K562 (cell line): ENCODE data around the gene SMIM10L2A. TPM values are rescaled to one million over a fixed set of nuclear protein-coding genes. Genes with fewer than 3 reads are reported as not detected.

Experiments
- ATAC-seq: fragments of 200-7000 bp; cut with Tn5 transposase; 3 replicates; pipeline ENCODE4 v1.9.1; 2020; ENCODE audit warnings: moderate library complexity
- BruUV-seq: library from RNA; stranded (reverse); fragments of 400-500 nt; replicated peaks from 2 replicates; lab custom pipeline; 2021; lab: Mats Ljungman, UMichigan
- CTCF ChIA-PET: fragments of 300-600 bp; formaldehyde crosslinking; extraction: SDS; loops from one replicate; lab custom pipeline; 2021; ENCODE audit warnings: low intra/inter-chr PET ratio; lab: Yijun Ruan, JAX
- POLR2A ChIA-PET: fragments of 300-600, 350-650 bp; sonication (Branson Sonifier 250); formaldehyde crosslinking; extraction: SDS; loops from one replicate; lab custom pipeline; 2021; ENCODE audit warnings: antibody characterized with exemption, inconsistent platforms; lab: Yijun Ruan, JAX
- DNase-seq, 4 experiments: peaks; one replicate each; pipeline versions ENCODE4 v3.0.0 to v3.0.0-alpha.2; 2011 to 2018; ENCODE audit warnings: low spot score in 3 of 4, mixed read lengths in 3 of 4; ENCODE audit errors: extremely low read depth in 1 of 4
- FAIRE-seq: peaks from 2 replicates; lab custom pipeline; 2011; peaks lifted over from hg19 to GRCh38; lab: Jason Lieb, UNC
- H2AFZ ChIP-seq: 2 replicates; pipeline ENCODE4 v1.6.0; 2011; ENCODE audit warnings: low read depth, low read length, control low read depth, inconsistent platforms
- H3K27ac ChIP-seq: fragments of 200-600 bp; 3 replicates; pipeline ENCODE4 v1.8.0; 2011; ENCODE audit warnings: low read depth, mild to moderate bottlenecking, control low read depth, inconsistent platforms, low read length, moderate library complexity, mixed read lengths; ENCODE audit errors: extremely low read depth
- H3K27me3 ChIP-seq, 2 experiments: fragments of 300-600 bp in 1 of 2; 2 replicates in 1 of 2; 3 replicates in 1 of 2; pipeline versions ENCODE4 v1.6.0 to v1.8.0; 2011; ENCODE audit warnings: inconsistent platforms in 2 of 2, low read length in 2 of 2, mild to moderate bottlenecking in 1 of 2, mixed read lengths in 1 of 2, moderate library complexity in 1 of 2; ENCODE audit not compliant: control insufficient read depth in 2 of 2, insufficient read depth in 2 of 2
- H3K36me3 ChIP-seq: fragments of 300-600 bp; 3 replicates; pipeline ENCODE4 v1.8.0; 2011; ENCODE audit warnings: mild to moderate bottlenecking, low read length, inconsistent platforms; ENCODE audit not compliant: control insufficient read depth, insufficient read depth
- H3K4me1 ChIP-seq, 2 experiments: fragments of 200-600 bp in 1 of 2; replicated peaks in 1 of 2; 2 replicates in 1 of 2; 3 replicates in 1 of 2; pipeline versions ENCODE4 v1.5.1 to v1.8.0; 2011; ENCODE audit warnings: inconsistent platforms in 2 of 2, low read length in 2 of 2, mild to moderate bottlenecking in 1 of 2, mixed read lengths in 1 of 2, moderate library complexity in 1 of 2; ENCODE audit not compliant: control insufficient read depth in 2 of 2, insufficient read depth in 2 of 2
- H3K4me2 ChIP-seq: 2 replicates; pipeline ENCODE4 v1.6.1; 2011; ENCODE audit warnings: low read length, control low read depth, inconsistent platforms, mixed read lengths; ENCODE audit not compliant: insufficient read depth
- H3K4me3 ChIP-seq: fragments of 200-600 bp; sonication (generic), shearing (Covaris generic); 2 replicates; pipeline ENCODE4 v1.5.1; 2016; ENCODE audit warnings: control low read depth, inconsistent platforms
- H3K79me2 ChIP-seq: fragments of 200-600 bp; 3 replicates; pipeline ENCODE4 v1.8.0; 2011; ENCODE audit warnings: low read length, inconsistent platforms; ENCODE audit not compliant: control insufficient read depth, insufficient read depth
- H3K9ac ChIP-seq, 2 experiments: 2 replicates each; pipeline versions ENCODE4 v1.6.0 to v1.6.1; 2011; ENCODE audit warnings: low read depth in 2 of 2, low read length in 2 of 2, control low read depth in 1 of 2, inconsistent platforms in 1 of 2, mild to moderate bottlenecking in 1 of 2, mixed read lengths in 1 of 2; ENCODE audit not compliant: insufficient read depth in 1 of 2
- H3K9me1 ChIP-seq: one replicate; pipeline ENCODE4 v1.6.0; 2011; ENCODE audit warnings: inconsistent platforms, mild to moderate bottlenecking, low read length, moderate library complexity; ENCODE audit not compliant: control insufficient read depth, insufficient read depth
- H3K9me3 ChIP-seq: replicated peaks from 2 replicates; pipeline ENCODE4 v1.5.1; 2011; ENCODE audit warnings: low read depth, low read length, inconsistent platforms; ENCODE audit not compliant: control insufficient read depth, insufficient read depth
- H4K20me1 ChIP-seq: replicated peaks from 2 replicates; pipeline ENCODE4 v1.6.1; 2011; ENCODE audit warnings: low read length, inconsistent platforms, mixed read lengths; ENCODE audit not compliant: control insufficient read depth, insufficient read depth
- ADNP ChIP-seq: fragments of 200-800 bp; sonication (Bioruptor generic); IDR thresholded peaks from 2 replicates; pipeline ENCODE4 v1.6.1; 2016; ENCODE audit warnings: missing genetic modification characterization, missing compliant biosample characterization
- BHLHE40 ChIP-seq: IDR thresholded peaks from 2 replicates; pipeline ENCODE4 v1.6.1; 2011; ENCODE audit warnings: low read length, improper control_type of control experiment
- CEBPB ChIP-seq: fragments of 450-650 bp; IDR thresholded peaks from 2 replicates; pipeline ENCODE4 v1.6.1; 2016; ENCODE audit warnings: missing genetic modification characterization, missing compliant biosample characterization
- DIDO1 ChIP-seq: fragments of 450-650 bp; IDR thresholded peaks from 2 replicates; pipeline ENCODE4 v1.6.1; 2016; ENCODE audit warnings: low read depth, missing biosample characterization, missing genetic modification characterization
- FOXJ2 ChIP-seq: fragments of 200-800 bp; sonication (Bioruptor generic); IDR thresholded peaks from 2 replicates; pipeline ENCODE4 v1.6.1; 2016; ENCODE audit warnings: missing genetic modification characterization, missing compliant biosample characterization
- HDAC6 ChIP-seq: IDR thresholded peaks from 2 replicates; pipeline ENCODE4 v1.6.1; 2012; ENCODE audit warnings: low read depth, mild to moderate bottlenecking, control low read depth, inconsistent platforms, low read length, moderate library complexity
- PTBP1 ChIP-seq: fragments of 200-400 bp; formaldehyde crosslinking; IDR thresholded peaks from 2 replicates; pipeline ENCODE4 v1.6.1; 2017; ENCODE audit warnings: low read depth, low read length
- PYGO2 ChIP-seq: fragments of 450-650 bp; IDR thresholded peaks from 2 replicates; pipeline ENCODE4 v1.6.1; 2016; ENCODE audit warnings: mild to moderate bottlenecking, missing genetic modification characterization, moderate library complexity, missing compliant biosample characterization
- ZNF76 ChIP-seq: fragments of 250-450 bp; sonication (Bioruptor Pico); IDR thresholded peaks from 2 replicates; pipeline ENCODE4 v1.4.0; 2020; ENCODE audit warnings: mild to moderate bottlenecking, moderate library complexity, borderline replicate concordance
- WGBS: fragments of 100-300 bp; shearing (Covaris generic); methylation state at CpG from one replicate; pipeline ENCODE4 v1.1.6; 2016; ENCODE audit warnings: low coverage, mixed read lengths; ENCODE audit not compliant: insufficient coverage; ENCODE audit errors: missing lambda C conversion rate; 5-methylcytosine and 5-hydroxymethylcytosine counted together
- in situ Hi-C: fragments of 300-500 bp; cut with MboI; formaldehyde crosslinking; loops from 4 replicates; pipeline ENCODE4 v1.15.0; 2018; ENCODE audit warnings: inconsistent platforms, mixed read lengths
- intact Hi-C: fragments of 100-400 bp; cut with micrococcal nuclease; formaldehyde crosslinking; loops from 2 replicates; pipeline ENCODE4 v1.14.2; 2022
- polyA plus RNA-seq, 8 experiments: library from polyadenylated mRNA; depleted of rRNA in 4 of 8; stranded (reverse) in 5 of 8; unstranded in 3 of 8; fragments of >200 nt; fragmentation: Nextera tagmentation in 2 of 8; fragmentation: Illumina TruSeq in 1 of 8; extraction: Ambion mirVana in 2 of 8; extraction: Trizol in 1 of 8; gene quantifications; 2 replicates each; pipeline versions ENCODE4 v1.2.1 to v1.2.3, GENCODE V29; 2011 to 2014; ENCODE audit warnings: inconsistent platforms in 1 of 8, missing spikeins in 1 of 8
- total RNA-seq, 7 experiments: library from RNA; depleted of rRNA in 6 of 7; stranded (reverse); fragments of >200 nt in 6 of 7; fragmentation: Illumina TruSeq in 2 of 7; extraction: Trizol in 2 of 7; gene quantifications; 2 replicates each; pipeline versions ENCODE4 v1.2.1 to v1.2.3, GENCODE V29; 2011 to 2021; ENCODE audit warnings: low replicate concordance in 1 of 7

The SMIM10L2A gene
- total and polyA plus RNA-seq, 9 of the 15 experiments (the other 6 are each of a cell fraction or from before 2014, with no cell fraction given) = 0.03 to 0.14 (median 0.09) TPM; not detected in 2

DNA sequence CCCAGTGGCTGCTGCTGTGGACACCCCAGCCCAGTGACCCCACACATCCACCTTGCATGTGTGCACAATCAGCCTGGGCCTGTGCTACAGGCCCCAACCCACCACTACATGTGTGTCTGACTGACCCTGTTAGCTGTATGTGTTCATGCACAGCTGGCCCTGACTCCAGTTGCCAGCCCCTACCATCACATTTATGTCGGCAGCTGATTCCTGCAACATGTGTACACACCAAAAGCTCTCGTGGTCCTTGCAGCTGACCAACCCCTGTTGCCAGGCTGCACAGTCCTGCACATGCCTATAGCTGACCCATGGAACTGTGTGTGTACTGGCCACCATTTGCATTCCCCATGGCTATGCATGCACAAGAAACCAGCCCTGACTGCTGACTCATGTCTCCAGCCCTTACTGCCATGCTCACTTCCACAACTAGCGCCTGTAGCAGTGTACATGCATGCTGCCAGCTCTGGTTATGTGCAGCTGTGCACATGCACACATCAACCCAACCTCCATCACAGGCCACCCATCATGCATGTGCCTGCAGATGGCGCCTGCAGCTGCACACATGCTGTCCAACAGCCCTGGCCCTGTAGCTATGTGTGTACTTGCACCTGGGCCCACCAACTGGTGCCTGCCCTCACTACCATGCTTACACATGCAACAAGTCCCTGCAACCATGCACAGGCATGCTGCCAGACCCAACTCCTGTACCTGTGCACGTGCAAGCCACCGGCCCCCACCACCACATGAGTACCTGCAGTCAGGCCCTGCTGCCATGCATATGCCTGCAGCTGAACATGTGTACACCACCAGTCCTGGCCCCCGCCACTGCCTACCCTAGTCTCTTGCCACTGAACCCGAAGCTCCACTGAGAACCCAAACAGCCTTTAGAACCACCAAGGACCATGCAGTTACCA, 28.1 kb downstream of the SMIM10L2A start:
- H3K79me2 ChIP-seq = no peaks in the 10 kb centered on the region
- no peaks in the 10 kb centered on the region for H3K9me3 ChIP-seq
- H3K27ac ChIP-seq = no peak overlapping the region
- no peaks in the 10 kb centered on the region for H4K20me1 ChIP-seq
- no TSS peak for BruUV-seq
- intact Hi-C loops = no loop called here
- no peak overlapping the region for H3K9ac ChIP-seq
- H3K36me3 ChIP-seq = no peaks in the 10 kb centered on the region
- 2% methylated on average over 7 of the region's 8 CpGs for WGBS
- CTCF ChIA-PET = no interaction called here
- H3K4me2 ChIP-seq = no peak overlapping the region
- no peaks in the 10 kb centered on the region for H3K4me1 ChIP-seq
- TF ChIP-seq HDAC6 (no peak), CEBPB (tag) (no peak), BHLHE40 (no peak), PTBP1 (no peak), PYGO2 (tag) (no peak), ADNP (tag) (no peak), ZNF76 (no peak), DIDO1 (tag) (no peak), FOXJ2 (tag) (no peak)
- no peak for DNase-seq
- ATAC-seq = no peak
- in situ Hi-C loops = no loop called here
- no peak overlapping the region for H3K4me3 ChIP-seq
- POLR2A ChIA-PET = no interaction called here
- no peak overlapping the region for H2AFZ ChIP-seq
- peaks cover 0 to 17% of the 10 kb centered on the region in 2 experiments; a peak in 3 of 5 replicates for H3K27me3 ChIP-seq
- no peak for FAIRE-seq
- no peaks in the 10 kb centered on the region for H3K9me1 ChIP-seq
